Mucosa of stomach (tissue), 1 donor: ENCODE data around the gene PAK5.

ENCODE experiments used
- H3K27me3 ChIP-seq: one replicate; pipeline ENCODE4 v1.7.0; 2013; ENCODE audit warnings: mild to moderate bottlenecking, low read length; ENCODE audit not compliant: control insufficient read depth, insufficient read depth
- H3K36me3 ChIP-seq: one replicate; pipeline ENCODE4 v1.7.0; 2013; ENCODE audit warnings: low read length; ENCODE audit not compliant: control insufficient read depth, insufficient read depth
- H3K4me1 ChIP-seq: one replicate; pipeline ENCODE4 v1.7.0; 2013; ENCODE audit warnings: mild to moderate bottlenecking, low read length; ENCODE audit not compliant: control insufficient read depth, insufficient read depth
- H3K4me3 ChIP-seq: one replicate; pipeline ENCODE4 v1.7.0; 2013; ENCODE audit warnings: low read length
- H3K9ac ChIP-seq: one replicate; pipeline ENCODE4 v1.7.0; 2013; ENCODE audit warnings: mild to moderate bottlenecking, low read length, moderate library complexity
- H3K9me3 ChIP-seq: one replicate; pipeline ENCODE4 v1.7.0; 2013; ENCODE audit warnings: mild to moderate bottlenecking, low read length, moderate library complexity; ENCODE audit not compliant: control insufficient read depth
- donor health status: Pancreatic carcinoma.

The PAK5 gene

DNA sequence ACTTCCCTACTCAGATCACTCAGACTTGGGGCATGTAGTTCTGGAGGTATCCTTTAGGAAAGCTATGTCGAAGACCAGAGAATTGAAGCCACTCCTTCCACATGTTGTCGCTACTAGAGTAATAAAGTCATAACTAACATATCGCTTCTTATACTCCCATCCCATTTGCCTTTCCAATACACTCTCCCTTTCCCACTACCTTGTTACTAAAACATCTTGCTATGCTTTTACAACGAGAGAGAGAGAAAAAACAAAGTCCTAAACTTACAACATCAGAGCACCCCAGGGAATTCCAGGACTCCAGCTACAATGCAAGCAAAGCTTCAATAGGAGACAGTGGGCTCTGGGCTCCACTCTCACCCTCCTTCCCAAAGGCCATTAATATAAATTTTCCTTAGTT lies 329.6 kb downstream of the PAK5 start:
- H3K9me3 ChIP-seq: no peaks in the 10 kb centered on the region
- peaks cover 17% of the 10 kb centered on the region for H3K4me1 ChIP-seq
- H3K4me3 ChIP-seq: no peak overlapping the region
- no peak overlapping the region for H3K9ac ChIP-seq
- H3K27me3 ChIP-seq: peaks cover 58% of the 10 kb centered on the region
- H3K36me3 ChIP-seq: no peaks in the 10 kb centered on the region

DNA sequence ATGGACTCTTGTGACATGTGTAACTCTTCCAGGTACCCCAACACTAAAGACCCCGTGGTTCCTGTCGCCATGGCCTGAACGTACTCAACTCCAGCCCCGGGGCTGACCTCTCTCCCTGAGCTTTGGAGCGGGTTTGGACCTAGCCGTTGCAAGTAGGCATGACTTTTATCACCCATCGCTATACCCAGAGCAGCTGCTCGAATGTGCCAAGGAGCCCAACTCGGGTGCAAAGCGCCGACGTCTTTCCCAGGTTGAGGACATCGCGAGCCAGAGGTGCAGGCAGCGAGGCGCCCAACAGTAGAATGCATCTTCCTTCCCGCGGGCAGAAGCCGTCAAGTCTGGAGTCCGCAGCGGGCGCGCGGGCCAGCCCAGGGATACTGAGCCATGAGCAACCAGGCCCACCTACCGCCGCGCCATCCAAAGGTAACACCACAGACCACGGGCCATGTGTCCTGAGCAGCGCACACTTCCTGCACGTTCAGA lies 330.1 kb downstream of the PAK5 start:
- peaks cover 53% of the 10 kb centered on the region for H3K27me3 ChIP-seq

DNA sequence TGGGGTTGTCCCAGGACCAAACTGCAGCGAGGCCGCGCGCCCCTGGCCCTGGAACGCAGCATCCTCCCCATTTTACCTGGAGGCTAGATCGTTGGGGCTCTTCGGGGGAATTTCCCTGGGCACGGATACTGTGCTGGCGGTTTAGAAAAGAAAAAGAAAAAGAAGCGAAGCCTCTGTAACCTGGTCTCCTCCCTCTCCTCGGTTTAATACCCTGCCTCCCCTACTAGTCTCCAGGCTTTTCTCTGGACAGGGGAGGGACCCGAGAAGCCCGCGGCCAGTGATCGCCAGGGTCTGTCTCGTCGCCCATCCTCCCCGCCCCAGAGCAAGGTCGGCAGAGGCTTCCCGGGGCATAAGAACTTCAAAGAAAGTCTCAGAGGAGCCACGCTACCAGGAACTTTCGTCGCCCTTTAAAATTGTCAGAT lies 330.6 kb downstream of the PAK5 start:
- Histone ChIP-seq H3K9me3 (no peaks in the 10 kb centered on the region), H3K4me1 (peaks cover 16% of the 10 kb centered on the region), H3K4me3 (no peak overlapping the region), H3K27me3 (peaks cover 49% of the 10 kb centered on the region), H3K36me3 (no peaks in the 10 kb centered on the region), H3K9ac (no peak overlapping the region)

More for the DNA sequence above, 330.1 kb downstream of the PAK5 start:
- no peaks in the 10 kb centered on the region for H3K36me3 ChIP-seq
- H3K9ac ChIP-seq: no peak overlapping the region
- H3K4me1 ChIP-seq: peaks cover 16% of the 10 kb centered on the region
- H3K9me3 ChIP-seq: no peaks in the 10 kb centered on the region
- H3K4me3 ChIP-seq: no peak overlapping the region

DNA sequence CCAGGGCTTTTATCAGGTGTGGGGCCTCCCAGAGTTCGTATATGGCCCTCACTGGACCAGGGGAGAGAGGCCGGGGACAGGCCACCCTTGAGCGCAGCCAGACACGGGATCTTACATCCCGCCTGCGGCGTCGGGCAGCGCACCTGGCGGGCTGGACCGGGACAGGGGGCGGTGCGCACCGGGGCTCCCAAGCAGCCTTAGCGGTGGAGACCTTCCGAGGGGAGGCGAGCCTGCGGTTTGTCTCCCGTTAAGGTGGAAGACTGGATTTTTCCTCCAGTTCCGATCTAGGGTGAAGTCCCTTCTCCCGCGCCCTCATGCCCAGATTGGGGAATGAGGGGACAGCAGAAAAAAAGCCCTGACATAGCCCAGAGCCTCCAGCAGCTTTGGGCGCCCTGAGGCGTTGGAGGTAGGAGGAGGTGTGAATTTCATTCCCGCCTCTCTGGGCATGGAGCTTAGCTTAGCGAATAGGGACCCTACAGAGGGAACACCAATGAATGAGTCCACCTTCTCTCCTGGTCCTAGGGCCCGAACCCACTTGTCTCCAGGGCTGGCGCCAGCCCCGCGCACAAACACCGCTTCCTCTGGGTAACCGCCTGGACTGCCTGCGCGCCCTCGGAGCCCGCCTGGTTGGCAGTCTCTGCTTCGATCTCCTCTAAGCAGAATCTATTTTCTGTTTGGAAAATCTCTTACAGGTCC lies 331.2 kb downstream of the PAK5 start:
- Histone ChIP-seq H3K27me3 (peaks cover 49% of the 10 kb centered on the region), H3K36me3 (no peaks in the 10 kb centered on the region), H3K9me3 (no peaks in the 10 kb centered on the region), H3K4me1 (peaks cover 16% of the 10 kb centered on the region), H3K4me3 (no peak overlapping the region), H3K9ac (no peak overlapping the region)

DNA sequence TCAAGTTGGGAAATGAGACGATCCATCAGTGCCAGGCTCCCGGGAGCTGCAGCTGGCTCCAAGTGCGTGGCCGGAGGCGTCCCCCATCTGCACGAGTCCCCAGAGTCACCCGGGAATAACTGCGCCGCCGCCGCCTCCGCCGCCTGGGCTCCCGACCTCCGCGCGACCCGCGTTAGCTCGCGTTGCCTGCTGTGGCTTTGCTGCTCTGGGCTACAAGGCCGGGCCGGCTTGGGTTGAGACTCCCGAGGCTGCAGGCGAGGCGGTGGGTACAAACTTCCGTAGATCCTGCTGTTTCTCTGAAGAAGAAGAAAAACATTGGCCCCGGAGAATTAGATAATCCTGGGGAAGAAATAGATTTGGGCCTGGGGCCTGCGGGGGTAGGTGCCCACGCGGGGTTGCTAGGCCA lies 331.9 kb downstream of the PAK5 start:
- H3K4me3 ChIP-seq: no peak overlapping the region
- peaks cover 47% of the 10 kb centered on the region for H3K27me3 ChIP-seq
- H3K9me3 ChIP-seq: no peaks in the 10 kb centered on the region
- no peak overlapping the region for H3K9ac ChIP-seq
- no peaks in the 10 kb centered on the region for H3K36me3 ChIP-seq
- peaks cover 16% of the 10 kb centered on the region for H3K4me1 ChIP-seq

DNA sequence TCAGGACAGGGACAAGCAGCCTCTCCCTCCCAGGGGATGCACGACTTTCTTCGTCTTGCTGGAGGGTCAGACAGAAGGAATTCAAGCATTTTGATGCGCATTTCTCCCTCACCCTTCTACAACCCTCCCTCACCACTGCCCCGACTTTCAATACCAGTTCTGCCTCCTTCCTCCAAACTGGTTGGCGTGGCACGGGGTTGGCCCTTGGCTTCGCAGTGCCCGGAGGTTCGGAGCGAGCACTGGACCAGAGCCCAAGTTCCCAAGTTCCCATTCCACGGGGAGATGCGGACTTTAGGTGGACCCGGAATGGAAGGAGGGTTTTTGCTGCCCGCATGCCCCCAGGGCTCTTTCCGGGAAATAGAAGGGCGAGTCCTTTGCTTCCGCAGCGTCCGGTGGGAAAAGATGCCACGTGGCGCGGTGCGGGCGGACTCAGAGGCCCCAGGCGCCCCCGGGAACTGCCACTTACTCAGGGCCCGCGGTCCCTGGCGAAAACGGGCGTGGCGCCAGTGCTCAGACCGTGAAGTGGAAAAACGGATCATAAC lies 332.5 kb downstream of the PAK5 start:
- no peak overlapping the region for H3K4me3 ChIP-seq

DNA sequence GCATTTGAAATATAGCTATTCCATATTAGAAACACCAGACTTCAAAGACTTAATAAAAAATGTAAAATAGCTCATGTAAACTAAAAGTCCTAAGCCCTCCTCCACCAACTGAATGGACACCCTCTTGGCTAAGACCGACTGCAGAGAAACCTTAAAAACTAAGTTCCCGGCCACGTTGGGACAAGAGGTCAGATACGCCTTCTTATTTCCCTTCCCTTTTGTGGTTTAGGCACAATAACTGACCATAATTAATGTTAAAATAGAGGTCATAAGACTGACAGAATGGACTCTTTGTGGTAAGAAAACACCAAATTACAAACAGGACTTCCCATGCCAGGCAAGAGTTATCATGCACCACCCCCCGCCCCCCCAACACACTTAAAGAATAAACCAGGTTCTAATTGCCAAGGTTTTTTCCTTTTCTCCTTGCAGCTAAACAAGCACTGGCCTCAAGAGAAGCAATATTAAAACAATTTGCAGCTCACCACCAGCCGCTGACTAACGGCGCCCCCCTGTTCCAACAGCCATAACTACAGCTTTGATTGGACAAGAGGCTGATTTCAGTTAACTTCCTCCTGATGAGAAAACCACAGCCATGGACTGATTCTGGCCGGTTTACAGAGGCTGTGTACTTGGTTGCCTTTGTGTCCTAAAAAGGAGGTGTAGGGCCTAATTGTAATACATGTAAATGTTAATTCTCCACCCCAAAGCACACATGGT lies 335.2 kb downstream of the PAK5 start:
- no peaks in the 10 kb centered on the region for H3K36me3 ChIP-seq
- no peak overlapping the region for H3K9ac ChIP-seq
- peaks cover 35% of the 10 kb centered on the region for H3K27me3 ChIP-seq
- no peaks in the 10 kb centered on the region for H3K9me3 ChIP-seq
- H3K4me3 ChIP-seq: no peak overlapping the region
- H3K4me1 ChIP-seq: peaks cover 16% of the 10 kb centered on the region

More for the DNA sequence above, 332.5 kb downstream of the PAK5 start:
- H3K9me3 ChIP-seq: no peaks in the 10 kb centered on the region
- H3K9ac ChIP-seq: no peak overlapping the region
- no peaks in the 10 kb centered on the region for H3K36me3 ChIP-seq
- peaks cover 16% of the 10 kb centered on the region for H3K4me1 ChIP-seq
- peaks cover 43% of the 10 kb centered on the region for H3K27me3 ChIP-seq

DNA sequence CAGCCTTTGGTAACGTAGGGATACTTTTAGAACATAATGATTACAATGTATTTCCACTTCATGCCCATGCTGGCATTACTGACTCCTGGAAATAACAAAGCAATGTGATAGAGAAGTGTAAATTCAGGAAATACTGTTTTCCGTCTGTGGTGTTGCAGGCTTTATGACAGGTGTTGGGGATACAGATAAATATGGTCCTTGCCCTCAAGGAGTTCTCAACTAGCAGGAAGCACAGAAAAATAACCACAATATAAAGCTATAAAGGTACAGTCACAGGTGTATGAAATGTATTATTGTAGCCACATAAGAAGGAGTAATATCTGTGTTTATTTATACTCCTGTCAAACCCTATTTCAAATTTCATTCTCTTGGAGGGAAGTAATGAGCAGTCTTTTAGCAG lies 337.4 kb downstream of the PAK5 start:
- no peaks in the 10 kb centered on the region for H3K9me3 ChIP-seq
- H3K36me3 ChIP-seq: no peaks in the 10 kb centered on the region
- H3K9ac ChIP-seq: no peak overlapping the region
- no peaks in the 10 kb centered on the region for H3K4me1 ChIP-seq
- no peak overlapping the region for H3K4me3 ChIP-seq
- peaks cover 13% of the 10 kb centered on the region for H3K27me3 ChIP-seq

DNA sequence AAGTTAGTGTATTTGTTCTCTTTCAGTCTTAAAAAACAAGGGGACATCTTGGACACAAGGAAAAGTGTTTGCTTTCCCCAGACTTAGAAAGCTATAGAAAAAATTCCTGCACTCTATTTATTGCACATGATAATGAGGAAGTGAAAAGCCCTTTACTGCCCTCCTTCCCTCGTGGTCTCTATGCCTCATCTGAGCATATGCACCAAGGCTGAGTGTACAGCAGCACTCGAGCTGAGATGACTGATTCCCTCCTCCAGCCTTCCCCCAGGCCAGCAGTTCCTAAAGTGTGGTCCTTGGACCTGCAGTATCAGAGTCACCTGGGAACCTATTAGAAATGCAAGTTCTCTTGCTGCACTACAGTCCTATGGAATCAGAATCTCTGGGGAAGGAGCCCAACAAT lies 338.8 kb downstream of the PAK5 start:
- H3K4me1 ChIP-seq: no peaks in the 10 kb centered on the region
- H3K36me3 ChIP-seq: no peaks in the 10 kb centered on the region
- H3K9ac ChIP-seq: no peak overlapping the region
- H3K27me3 ChIP-seq: no peaks in the 10 kb centered on the region
- H3K4me3 ChIP-seq: no peak overlapping the region
- no peaks in the 10 kb centered on the region for H3K9me3 ChIP-seq

DNA sequence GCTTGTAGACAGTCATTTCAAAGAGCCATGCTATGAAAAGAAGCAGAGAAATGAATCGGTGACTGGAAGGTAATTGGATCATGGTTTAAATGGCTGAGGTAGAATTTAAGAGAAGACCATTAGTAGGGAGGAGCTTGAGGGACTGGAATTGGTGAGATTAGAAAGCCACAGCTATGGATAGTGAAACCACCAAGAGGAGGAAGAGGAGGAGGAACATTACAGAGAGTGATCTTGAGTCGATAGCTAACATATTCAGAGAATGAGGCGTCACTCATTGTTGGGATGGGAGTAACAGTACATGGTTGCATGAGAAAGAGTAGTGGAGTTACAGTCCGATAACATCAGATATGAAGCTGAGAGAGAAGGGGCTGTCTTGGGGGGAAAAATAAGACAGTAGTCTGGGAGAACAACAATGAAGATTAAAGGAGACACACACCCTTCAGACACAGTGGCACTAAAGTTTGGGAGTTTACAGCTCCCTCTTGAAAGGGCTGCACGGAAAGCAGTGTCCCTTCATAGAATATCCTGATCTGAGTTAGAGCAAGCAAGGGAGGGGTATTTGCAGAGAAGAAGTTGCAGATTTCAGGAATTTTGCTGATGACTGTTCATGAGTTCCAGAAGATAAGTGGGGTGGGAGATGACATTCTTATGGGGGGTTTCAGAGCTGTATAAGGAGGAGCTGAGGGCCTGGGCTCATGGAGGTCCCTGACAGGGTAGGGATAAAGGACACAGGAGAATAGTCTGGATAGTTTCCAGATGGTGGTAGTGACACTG lies 339.6 kb downstream of the PAK5 start:
- Histone ChIP-seq H3K4me1 (no peaks in the 10 kb centered on the region), H3K9me3 (no peaks in the 10 kb centered on the region), H3K36me3 (no peaks in the 10 kb centered on the region), H3K4me3 (no peak overlapping the region), H3K9ac (no peak overlapping the region), H3K27me3 (no peaks in the 10 kb centered on the region)

DNA sequence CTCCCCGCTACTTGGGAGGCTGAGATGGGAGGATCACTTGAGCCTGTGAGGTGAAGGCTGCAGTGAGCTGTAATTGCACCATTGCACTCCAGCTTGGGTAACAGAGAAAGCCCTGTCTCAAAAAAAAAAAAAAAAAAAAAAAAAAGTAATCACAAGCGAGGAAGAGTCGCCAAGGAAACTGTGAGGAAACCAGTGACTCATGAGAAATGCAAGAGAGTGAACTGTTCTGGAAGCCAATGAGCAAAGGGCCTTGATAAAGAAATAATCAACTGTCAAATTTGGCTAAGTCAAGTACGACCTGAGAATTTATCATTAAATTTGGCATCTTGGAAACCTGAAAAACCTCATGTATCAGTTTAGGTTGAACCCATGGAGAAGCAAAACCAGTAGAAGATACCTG lies 340.6 kb downstream of the PAK5 start:
- Histone ChIP-seq H3K9ac (no peak overlapping the region), H3K36me3 (no peaks in the 10 kb centered on the region), H3K4me3 (no peak overlapping the region)

DNA sequence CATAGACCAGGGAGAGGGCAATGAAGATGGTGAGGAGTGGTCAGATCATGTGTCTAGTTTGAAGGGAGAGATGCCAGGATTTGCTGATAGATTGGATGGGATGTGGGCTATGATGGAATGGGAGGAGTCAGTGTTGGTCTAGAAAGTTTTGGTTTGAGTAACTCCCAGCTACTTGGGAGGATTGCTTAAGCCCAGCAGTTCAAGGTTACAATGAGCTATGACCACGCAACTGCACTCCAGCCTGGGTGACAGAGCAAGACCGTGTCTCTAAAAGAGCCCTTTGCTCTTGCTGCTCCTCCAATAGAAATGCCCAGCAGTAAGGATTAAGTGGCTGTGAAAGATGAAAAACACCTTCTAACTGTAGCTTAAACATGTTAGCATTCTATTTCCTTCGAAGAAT lies 342.7 kb downstream of the PAK5 start:
- H3K27me3 ChIP-seq: no peaks in the 10 kb centered on the region
- H3K9ac ChIP-seq: no peak overlapping the region
- H3K9me3 ChIP-seq: no peaks in the 10 kb centered on the region
- H3K4me1 ChIP-seq: no peaks in the 10 kb centered on the region
- H3K4me3 ChIP-seq: no peak overlapping the region
- no peaks in the 10 kb centered on the region for H3K36me3 ChIP-seq

More for the DNA sequence above, 340.6 kb downstream of the PAK5 start:
- Histone ChIP-seq H3K27me3 (no peaks in the 10 kb centered on the region), H3K9me3 (no peaks in the 10 kb centered on the region), H3K4me1 (no peaks in the 10 kb centered on the region)
